Cerebellar nuclear complex (tissue), 1 donor: Measurements from ENCODE around the gene NANP.

Source experiments
- DNase-seq, 2 experiments: peaks; one replicate each; lab custom pipeline; 2025; lab: John Stamatoyannopoulos, UW

NANP gene

DNA sequence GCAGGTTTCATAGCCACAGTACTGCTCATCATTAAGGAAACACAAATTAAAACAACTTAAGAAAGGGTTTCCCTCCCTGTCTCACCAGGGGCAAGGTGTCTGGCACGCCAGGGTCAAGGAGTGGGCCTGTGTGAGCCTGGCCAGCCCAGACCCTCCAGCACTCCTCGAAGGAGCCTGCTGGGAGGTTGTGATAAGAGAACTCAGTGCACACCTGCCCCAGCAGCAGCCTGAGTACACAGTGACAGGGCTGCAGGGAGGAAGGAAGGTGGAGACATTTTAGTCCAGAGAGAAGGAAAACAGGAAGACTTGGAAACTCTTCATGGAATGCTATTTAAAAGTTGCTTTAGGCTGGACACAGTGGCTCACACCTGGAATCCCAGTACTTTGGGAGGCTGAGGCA is 52.6 kb downstream of the NANP start:
- DNase-seq: no peak

DNA sequence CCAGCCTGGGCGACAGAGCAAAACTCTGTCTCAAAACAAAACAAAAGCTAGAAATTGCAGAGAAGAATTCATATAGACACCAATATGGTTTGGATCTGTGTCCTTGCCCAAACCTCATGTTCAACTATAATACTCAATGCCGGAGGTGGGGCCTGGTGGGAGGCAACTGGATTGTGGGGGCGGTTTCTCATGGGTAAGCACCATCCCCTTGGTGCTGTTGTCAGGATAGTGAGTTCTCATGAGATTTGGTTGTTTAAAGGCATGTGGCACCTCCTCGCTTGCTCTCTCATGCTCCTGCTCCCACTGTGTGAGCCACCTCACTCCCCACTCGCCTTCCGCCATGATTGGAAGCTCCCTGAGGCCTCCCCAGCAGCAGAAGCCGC is 53.7 kb downstream of the NANP start:
- DNase-seq: no peak

DNA sequence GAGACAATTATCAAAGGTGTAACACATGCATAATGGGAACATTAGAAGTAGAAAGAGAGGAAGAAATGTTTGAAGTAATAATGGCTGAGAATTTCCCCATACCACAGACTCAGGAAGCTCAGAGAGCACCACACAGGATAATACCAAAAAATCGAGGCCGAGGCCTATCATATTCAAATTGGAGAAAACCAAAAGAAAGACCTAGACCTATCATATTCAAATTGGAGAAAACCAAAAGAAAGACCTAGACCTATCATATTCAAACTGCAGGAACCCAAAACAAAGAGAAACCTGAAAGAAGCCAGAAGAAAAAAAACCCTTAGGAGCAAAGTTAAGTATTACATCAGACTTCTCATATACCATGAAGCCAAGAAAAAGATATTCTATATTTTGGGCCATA is 56.5 kb downstream of the NANP start:
- no peak for DNase-seq

DNA sequence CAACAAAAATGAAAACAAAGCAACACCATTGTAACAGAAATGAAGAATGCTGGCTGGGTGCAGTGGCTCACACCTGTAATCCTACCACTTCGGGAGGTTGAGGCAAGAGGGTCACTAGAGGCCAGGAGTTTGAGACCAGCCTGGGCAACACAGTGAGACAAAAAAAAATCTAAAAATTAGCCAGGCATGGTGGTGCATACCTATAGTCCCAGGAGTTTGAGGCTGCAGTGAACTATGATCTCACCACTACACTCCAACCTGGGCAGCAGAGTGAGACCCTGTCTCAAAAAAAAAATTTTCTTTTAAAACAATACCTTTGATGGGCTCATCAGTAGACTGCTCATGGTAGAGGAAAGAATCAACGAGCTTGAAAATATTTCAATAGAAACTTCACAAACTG is 57.0 kb downstream of the NANP start:
- DNase-seq: no peak

DNA sequence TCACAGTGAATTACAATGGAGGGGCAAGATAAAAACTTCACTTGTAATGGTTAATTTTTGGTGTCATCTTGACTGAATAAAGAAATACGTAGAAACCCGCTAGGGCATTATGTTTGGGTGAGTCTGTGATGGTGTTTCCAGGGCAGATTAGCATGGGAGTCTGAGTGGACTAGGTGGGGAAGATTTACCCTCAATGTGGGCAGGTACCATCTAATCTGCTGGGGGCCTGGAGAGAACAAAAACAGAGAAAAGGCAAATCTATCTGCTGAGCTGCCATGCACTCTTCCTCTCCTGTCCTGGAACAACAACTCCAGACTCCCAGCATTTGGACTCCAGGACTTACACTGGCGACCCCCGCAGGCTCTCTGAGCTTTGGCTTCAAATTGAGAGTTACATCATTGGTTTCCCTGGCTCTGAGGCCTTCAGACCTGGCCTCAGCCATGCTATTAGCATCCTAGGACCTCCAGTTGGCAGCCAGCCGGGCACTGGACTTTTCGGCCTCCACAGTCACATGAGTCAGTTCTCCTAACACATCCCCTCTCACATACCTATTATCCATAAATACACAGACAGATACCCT is 58.1 kb downstream of the NANP start:
- no peak for DNase-seq

DNA sequence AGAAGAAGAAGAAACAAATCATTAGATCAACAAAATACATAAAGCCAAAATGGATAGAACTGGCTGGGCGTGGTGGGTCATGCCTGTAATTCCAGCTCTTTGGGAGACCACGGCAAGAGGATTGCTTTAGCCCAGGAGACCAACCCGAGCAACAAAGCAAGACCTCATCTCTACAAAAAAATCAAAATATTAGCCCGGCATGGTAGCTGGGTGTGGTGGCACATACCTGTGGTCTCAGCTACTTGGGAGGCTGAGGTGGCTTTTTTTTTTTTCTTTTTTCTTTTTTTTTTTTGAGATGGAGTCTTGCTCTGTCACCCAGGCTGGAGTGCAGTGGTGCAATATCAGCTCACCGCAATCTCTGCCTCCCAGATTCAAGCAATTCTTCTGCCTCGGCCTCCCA is 59.9 kb downstream of the NANP start:
- DNase-seq: no peak

DNA sequence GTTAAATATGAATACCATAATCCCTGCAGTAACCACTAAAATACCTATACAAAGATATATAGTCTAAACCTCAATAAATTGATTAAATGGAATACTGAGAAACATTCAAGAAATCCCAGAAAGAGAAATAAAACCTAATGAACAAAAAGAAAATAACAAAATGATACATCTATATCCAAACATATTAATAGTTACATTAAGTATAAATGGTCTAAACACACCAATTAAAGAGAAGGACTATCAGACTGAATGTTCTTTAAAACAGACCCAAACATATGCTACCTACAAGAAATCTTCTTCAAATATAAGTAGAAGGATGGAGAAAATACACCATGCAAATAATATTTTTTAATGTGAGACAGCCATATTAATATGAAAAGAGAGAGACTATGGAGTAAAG is 60.5 kb downstream of the NANP start:
- no peak for DNase-seq
